Uterus (tissue), 2 donors: ENCODE data around the gene BMPR1B.

ENCODE experiments used
- CTCF ChIP-seq, 4 experiments: fragments of 200-600 bp in 2 of 4; fragments of 450-650 bp in 2 of 4; sonication (generic) in 2 of 4; IDR thresholded peaks; one replicate each; pipeline ENCODE4 v1.5.1; 2016 to 2019; ENCODE audit warnings: antibody characterized with exemption in 4 of 4, mild to moderate bottlenecking in 2 of 4, moderate library complexity in 1 of 4
- POLR2A ChIP-seq, 2 donors: fragments of 450-650 bp; IDR thresholded peaks; one replicate each; pipeline ENCODE4 v1.6.1; 2016; ENCODE audit warnings: antibody characterized with exemption in 2 of 2, mild to moderate bottlenecking in 1 of 2, moderate library complexity in 1 of 2

- TF ChIP-seq CTCF (IDR thresholded peaks at IDR 0.05) = no peak
- no peak for TF ChIP-seq POLR2A (IDR thresholded peaks at IDR 0.05)
These were observed 84.1 kb downstream of the BMPR1B start for GRCh38 chr4:94841864-94842221.
